ENCODE measurements around the gene BCAT1. TPM values are rescaled to one million over a fixed set of nuclear protein-coding genes. Genes with fewer than 3 reads are reported as not detected.

The BCAT1 gene
- total and polyA plus RNA-seq, 9 of the 15 experiments (the other 6 are each of a cell fraction or from before 2014, with no cell fraction given), result 38.5 to 157 (median 66.8) TPM

GRCh38 chr12:24950231-24950834 lies 1.4 kb upstream of the BCAT1 start (continued):
- TF ChIP-seq ZNF766 (CRISPR knock-in tag; conservative IDR thresholded peaks at IDR 0.05), result peak; percentile 81; the same call in 1 of the 2 replicates
- TF ChIP-seq KLF13 (tag; IDR thresholded peaks at IDR 0.05; ENCODE audit: borderline replicate concordance, low read depth), result peak; percentile 56; the same call in 1 of the 2 replicates
- TF ChIP-seq ZNF175 (CRISPR knock-in tag; IDR thresholded peaks at IDR 0.05; ENCODE audit: low read depth), result 0 out of 2 replicates have a peak, but pooled peaks have one; percentile 50
- TF ChIP-seq ZNF57 (CRISPR knock-in tag; IDR thresholded peaks at IDR 0.05), result no peak
- TF ChIP-seq NR2C1 (IDR thresholded peaks at IDR 0.05), result no peak
- peak; percentile 78 for TF ChIP-seq NR2C1 (tag; IDR thresholded peaks at IDR 0.05)
- peak; percentile 92 for TF ChIP-seq CBFA2T3 (IDR thresholded peaks at IDR 0.05)
- no peak for TF ChIP-seq GABPB2 (CRISPR knock-in tag; conservative IDR thresholded peaks at IDR 0.05)
- TF ChIP-seq MEF2D (tag; conservative IDR thresholded peaks at IDR 0.05; ENCODE audit: low read depth), result peak; percentile 56; the same call in 1 of the 2 replicates
- peak; percentile 37; the same call in 1 of the 2 replicates for TF ChIP-seq CC2D1A (IDR thresholded peaks at IDR 0.05)
- TF ChIP-seq MTA2 (IDR thresholded peaks at IDR 0.05; ENCODE audit: low read depth), result peak; percentile 73
- TF ChIP-seq, protein P1, sequence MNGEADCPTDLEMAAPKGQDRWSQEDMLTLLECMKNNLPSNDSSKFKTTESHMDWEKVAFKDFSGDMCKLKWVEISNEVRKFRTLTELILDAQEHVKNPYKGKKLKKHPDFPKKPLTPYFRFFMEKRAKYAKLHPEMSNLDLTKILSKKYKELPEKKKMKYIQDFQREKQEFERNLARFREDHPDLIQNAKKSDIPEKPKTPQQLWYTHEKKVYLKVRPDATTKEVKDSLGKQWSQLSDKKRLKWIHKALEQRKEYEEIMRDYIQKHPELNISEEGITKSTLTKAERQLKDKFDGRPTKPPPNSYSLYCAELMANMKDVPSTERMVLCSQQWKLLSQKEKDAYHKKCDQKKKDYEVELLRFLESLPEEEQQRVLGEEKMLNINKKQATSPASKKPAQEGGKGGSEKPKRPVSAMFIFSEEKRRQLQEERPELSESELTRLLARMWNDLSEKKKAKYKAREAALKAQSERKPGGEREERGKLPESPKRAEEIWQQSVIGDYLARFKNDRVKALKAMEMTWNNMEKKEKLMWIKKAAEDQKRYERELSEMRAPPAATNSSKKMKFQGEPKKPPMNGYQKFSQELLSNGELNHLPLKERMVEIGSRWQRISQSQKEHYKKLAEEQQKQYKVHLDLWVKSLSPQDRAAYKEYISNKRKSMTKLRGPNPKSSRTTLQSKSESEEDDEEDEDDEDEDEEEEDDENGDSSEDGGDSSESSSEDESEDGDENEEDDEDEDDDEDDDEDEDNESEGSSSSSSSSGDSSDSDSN (IDR thresholded peaks at IDR 0.05; ENCODE audit: borderline replicate concordance in 1 of 2, low read depth in 2 of 2, low read length in 2 of 2), result no peak
- TF ChIP-seq, protein P2, sequence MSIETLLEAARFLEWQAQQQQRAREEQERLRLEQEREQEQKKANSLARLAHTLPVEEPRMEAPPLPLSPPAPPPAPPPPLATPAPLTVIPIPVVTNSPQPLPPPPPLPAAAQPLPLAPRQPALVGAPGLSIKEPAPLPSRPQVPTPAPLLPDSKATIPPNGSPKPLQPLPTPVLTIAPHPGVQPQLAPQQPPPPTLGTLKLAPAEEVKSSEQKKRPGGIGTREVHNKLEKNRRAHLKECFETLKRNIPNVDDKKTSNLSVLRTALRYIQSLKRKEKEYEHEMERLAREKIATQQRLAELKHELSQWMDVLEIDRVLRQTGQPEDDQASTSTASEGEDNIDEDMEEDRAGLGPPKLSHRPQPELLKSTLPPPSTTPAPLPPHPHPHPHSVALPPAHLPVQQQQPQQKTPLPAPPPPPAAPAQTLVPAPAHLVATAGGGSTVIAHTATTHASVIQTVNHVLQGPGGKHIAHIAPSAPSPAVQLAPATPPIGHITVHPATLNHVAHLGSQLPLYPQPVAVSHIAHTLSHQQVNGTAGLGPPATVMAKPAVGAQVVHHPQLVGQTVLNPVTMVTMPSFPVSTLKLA (conservative IDR thresholded peaks at IDR 0.05), result 0 out of 4 replicates have a peak, but pooled peaks of 1 of the 2 experiments have one; percentile 16
- peak; percentile 38; the same call in 1 of the 2 replicates for TF ChIP-seq ZNF311 (CRISPR knock-in tag; IDR thresholded peaks at IDR 0.05)
- peak; percentile 74 for TF ChIP-seq SMARCE1 (IDR thresholded peaks at IDR 0.05)
- TF ChIP-seq ZNF609 (CRISPR knock-in tag; IDR thresholded peaks at IDR 0.05; ENCODE audit: borderline replicate concordance), result no peak
- TF ChIP-seq TEAD4 (IDR thresholded peaks at IDR 0.05; ENCODE audit: low read length), result peak; percentile 88
- TF ChIP-seq TEAD4 (CRISPR knock-in tag; IDR thresholded peaks at IDR 0.05; ENCODE audit: borderline replicate concordance), result no peak
- peak; percentile 81 for TF ChIP-seq MAFF (IDR thresholded peaks at IDR 0.05; ENCODE audit: low read length)
- no peak for TF ChIP-seq NCOA1 (IDR thresholded peaks at IDR 0.05; ENCODE audit: low read depth)
- TF ChIP-seq TSC22D4 (tag; IDR thresholded peaks at IDR 0.05), result no peak
